NCI-H1417 treated with DMSO at 0.1 percent for 48 hours (cell line): Measurements from ENCODE around the gene COQ8A.

Experiments used
- DNase-seq: peaks from one replicate; lab custom pipeline; 2025; lab: John Stamatoyannopoulos, UW

COQ8A gene

DNA sequence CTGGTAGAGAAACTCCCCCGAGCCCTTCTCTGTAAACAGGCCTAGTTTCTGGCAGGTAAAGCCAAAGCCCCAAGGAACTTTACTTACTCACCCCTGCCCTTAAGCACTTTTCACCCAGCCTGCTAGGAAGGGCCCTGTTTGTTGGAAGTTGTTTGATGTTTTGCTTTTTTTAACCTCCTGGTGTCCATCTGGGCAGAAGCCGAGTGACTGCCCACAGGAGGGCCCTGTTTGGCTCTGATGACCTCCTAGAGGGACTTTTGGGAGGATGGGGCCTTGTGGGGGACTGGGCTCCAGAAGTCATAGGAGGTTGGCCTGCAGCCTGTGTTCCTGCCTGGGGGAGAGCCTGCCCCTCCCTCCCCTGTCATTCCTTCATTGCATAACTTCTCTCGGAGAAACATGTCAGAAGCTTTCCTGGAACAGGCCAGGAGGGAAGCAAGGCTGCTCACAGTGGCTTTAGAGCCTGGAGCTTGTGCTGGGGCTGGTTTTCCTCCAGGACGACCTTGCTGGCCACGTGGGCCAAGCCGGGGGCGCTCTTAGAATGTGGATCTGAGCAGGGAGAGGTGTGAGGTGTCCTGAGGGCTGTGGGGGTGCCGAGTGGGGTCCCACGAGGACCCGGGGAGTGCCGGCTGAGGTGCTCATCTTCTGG lies 33.9 kb downstream of the COQ8A start:
- no peak for DNase-seq

DNA sequence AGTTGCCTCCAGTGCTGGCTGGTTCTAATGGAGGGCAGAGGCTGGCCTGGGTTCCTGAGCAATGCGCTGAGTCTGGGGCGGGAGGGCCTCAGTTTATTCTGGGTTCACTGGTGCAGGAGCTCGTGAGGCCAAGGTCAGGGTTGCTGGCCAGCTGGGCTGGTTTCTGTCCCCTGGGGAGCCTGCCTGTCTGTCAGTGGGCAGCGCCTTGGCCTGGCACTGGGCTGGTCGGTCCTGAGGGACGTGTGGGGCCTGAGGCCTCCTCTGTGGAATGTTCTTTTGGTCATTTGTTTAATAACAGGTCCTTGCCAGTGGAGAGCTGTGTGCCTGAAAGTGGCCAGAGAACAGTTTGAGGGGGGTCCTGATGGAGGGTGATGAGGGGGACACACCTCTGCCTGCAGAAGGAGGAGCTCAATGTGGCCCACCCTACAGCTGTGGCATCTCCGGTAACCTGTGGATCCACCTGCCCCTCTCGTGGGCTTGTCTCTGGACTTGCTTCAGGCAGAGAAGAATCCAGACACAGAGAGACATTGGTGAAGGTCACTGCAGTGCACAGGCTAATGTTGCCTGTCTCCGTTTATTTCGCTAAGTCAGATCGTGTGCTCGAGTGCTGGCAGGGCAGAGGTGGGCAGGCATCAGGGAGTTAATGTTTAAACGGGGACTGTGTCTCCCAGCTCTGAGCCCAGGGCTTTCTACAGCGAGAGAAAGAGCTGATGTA lies 34.6 kb downstream of the COQ8A start:
- no peak for DNase-seq

- no peak for DNase-seq
Observed at GRCh38 chr1:226975259-226976250, 35.5 kb downstream of the COQ8A start.

DNA sequence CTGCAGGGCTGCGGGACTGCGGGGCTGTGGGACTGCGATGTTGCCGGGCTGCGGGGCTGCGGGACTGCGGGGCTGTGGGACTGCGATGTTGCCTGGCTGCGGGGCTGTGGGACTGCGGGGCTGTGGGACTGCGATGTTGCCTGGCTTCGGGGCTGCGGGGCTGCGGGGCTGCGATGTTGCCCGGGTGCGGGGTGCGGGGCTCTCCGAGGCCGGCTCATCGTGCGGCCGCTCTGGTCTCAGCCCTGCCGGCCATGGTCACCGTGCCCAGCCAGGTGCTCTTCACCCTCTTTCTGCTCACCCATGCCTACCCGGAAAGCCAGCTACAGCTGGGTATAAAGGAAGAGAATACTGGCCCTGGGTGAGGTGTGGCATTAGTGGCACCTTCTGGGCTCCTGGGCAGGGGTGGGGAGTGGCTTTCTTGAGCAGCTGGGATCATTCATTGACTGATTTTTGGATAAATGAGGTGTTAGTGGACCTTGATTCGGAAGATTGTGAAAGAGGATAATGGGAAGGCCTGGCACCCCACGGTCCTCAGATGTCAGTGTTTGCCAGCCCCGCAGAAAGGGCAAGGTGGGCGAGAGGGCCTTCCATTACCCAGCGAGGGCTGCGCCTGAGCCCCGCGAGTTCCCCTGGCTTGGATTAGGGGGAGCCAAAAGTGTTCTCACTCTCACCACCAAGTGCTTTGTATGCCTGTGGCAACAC lies 36.3 kb downstream of the COQ8A start:
- no peak for DNase-seq

DNA sequence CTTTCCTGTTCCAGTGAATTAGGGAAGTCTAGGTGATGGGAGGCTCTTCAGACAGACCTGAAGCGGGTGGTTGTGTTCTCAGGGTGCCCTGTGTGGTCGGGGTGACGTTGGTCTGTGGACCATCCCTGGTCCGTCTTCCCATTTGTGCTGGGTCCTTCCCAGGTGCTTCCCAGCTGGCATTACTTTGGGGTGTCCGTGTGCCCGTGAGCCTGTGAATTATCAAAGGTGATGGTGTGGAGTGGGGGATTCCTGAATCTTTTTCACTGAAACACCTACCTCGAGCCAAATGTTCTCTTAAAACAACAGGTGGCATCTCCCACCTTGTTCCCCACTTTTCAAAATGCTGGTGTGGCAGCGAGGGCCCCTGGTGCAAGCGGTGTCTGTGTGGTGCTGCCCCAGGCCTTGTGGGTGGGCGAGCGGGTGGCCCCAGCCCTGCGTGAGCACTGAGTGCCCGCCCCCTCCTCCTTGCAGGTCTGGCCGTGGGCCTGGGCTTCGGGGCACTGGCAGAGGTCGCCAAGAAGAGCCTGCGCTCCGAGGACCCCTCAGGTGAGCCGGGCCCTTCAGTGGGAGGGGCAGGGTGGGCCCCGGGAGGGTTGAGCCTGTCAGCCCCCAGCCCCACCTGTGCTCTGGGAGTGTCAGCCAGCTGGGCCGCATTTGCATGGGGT lies 37.0 kb downstream of the COQ8A start:
- DNase-seq = no peak

- DNase-seq = no peak
Observed at GRCh38 chr1:226977643-226978431, 37.7 kb downstream of the COQ8A start.

- no peak for DNase-seq
Observed at GRCh38 chr1:226978432-226979114, 38.5 kb downstream of the COQ8A start.

DNA sequence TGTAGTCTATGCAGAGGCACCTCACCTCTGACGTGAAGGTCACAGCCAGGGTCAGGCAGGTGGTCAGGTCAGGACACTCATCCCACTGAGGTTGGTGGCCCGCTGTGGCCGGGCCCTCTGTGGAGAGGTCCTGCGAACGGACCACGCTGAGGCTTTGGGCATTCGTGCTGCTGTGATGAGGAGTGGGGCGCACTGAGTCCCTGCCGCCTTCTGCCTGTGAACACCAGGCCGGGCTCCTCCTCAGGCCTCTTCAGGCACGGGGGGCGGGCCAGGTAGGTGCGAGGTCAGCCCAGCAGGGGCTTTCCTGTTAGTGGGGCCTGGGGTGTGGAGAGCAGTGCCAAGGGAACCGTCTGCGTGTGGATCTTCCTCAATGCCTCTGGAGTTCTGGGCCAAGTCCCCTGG lies 39.0 kb downstream of the COQ8A start:
- DNase-seq = no peak

DNA sequence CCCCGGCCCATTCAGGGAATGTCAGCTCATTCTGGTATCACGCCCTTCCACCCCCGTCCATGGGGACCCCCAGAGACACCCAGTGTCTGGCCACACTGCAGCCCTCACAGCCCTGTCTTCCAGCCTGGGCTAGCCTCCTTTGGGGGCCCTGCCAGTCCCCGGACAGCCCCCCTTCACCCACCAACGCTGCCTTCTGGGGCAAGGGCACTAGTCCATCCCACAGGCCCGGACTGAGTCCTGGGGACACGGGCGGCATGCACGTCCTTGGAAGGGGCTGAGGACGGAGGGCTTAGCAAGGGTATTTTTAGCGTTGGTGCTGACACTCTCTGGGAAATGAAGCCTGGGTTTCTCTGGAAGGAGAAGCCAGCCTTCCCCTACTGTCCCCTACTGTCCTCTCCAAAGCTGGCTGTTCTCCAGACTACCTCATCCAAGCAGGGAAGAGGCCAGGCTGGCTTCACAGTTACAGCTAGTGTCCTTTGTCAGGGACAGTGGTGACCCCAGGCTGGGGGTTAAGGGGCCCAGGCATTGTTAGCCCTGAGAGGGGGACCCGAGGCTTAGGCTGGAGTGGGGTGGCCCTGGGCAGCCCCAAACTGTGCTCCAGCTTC lies 39.5 kb downstream of the COQ8A start:
- no peak for DNase-seq

- no peak for DNase-seq
Observed at GRCh38 chr1:226980122-226980560, 40.0 kb downstream of the COQ8A start.

GRCh38 chr1:226980565-226981385 lies 40.7 kb downstream of the COQ8A start:
- no peak for DNase-seq

- DNase-seq = no peak
Observed at GRCh38 chr1:226981386-226981817, 41.3 kb downstream of the COQ8A start.

- DNase-seq = no peak
Observed at GRCh38 chr1:226981838-226982237, 41.7 kb downstream of the COQ8A start.

GRCh38 chr1:226982451-226983177 lies 42.5 kb downstream of the COQ8A start:
- DNase-seq = no peak

DNA sequence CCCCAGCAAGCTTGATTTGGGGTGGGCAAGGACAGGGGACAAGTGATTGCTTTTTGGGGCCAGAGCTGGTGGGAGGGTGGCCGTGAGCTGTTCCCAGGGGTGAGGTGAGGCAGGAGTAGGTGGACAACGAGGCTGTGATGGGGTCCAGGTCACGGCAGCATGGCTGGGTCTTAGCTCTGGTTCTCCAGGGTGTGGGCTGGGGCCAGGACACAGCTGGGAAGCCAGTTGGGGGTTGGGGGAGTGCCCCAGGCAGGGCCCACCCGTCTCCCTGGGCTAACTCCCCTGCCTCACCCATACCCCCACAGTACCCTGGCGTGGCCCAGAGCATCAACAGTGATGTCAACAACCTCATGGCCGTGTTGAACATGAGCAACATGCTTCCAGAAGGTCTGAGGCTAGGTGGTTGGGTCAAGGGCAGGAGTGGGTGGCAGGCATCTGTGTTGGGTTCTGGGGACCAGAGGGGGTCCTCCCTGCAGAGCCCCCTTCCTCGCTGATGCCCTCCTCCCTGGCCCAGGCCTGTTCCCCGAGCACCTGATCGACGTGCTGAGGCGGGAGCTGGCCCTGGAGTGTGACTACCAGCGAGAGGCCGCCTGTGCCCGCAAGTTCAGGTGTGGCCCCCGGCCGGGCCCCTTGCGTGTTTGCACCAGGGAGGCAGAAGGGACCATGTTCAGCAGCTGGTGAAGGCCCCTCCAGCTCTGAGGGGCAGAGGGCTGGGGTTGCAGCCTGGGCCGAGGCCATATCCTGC lies 43.3 kb downstream of the COQ8A start:
- DNase-seq = no peak

DNA sequence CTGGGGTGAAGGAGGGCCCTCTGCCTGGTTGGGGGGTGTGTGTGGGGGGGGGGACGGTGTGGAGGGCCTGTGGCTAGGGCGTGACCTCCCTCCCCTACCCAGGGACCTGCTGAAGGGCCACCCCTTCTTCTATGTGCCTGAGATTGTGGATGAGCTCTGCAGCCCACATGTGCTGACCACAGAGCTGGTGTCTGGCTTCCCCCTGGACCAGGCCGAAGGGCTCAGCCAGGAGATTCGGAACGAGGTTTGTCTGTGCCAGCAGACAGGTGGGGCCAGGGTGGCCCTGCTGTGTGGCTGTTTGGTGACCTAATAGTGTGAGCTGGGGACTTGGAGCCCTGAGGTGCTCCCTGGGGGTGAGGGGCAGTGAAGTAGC lies 43.9 kb downstream of the COQ8A start:
- DNase-seq = no peak

DNA sequence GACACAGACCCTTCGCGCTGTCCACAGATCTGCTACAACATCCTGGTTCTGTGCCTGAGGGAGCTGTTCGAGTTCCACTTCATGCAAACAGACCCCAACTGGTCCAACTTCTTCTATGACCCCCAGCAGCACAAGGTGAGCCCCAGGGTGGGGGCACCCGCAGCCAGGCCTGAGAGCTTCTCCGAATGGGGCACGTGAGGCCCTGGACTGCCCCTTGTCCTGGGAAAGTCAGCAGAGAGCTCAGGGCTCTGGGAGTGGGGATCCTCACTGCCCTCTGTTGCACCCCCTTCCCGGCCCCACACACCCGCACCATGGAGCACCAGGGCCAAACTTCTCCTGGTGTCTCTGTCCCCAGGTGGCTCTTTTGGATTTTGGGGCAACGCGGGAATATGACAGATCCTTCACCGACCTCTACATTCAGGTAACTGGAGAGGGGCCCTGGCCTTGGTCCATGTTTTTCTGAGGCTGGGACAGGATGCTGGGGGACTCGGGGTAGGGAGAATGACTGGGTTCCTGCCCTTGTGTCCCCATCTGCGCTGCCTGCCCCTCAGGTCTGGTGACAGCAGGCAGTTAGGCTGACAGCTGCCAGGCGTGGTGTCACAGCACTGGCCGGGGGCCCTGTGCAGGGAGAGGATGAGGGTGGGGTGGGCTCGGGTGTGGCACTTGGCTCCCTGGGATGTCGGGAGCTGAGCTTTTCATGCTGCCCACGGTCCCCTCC lies 44.6 kb downstream of the COQ8A start:
- no peak for DNase-seq
